Liver (tissue), 3 donors: ENCODE measurements around the gene RRP1.

Experiments used
- CTCF ChIP-seq: fragments of 150-350 bp; IDR thresholded peaks from 2 replicates; pipeline ENCODE4 v1.5.1; 2017; ENCODE audit warnings: improper control_type of control experiment, low read depth, low read length; ENCODE audit not compliant: missing input control
- GABPA ChIP-seq, 2 donors: IDR thresholded peaks in 1 of 2; conservative IDR thresholded peaks in 1 of 2; 2 replicates each; pipeline ENCODE4 v1.6.1; 2016; ENCODE audit warnings: antibody characterized with exemption in 2 of 2, mild to moderate bottlenecking in 1 of 2, moderate library complexity in 1 of 2
- JUND ChIP-seq, 2 donors: IDR thresholded peaks; 2 replicates each; pipeline ENCODE4 v1.6.1; 2016; ENCODE audit warnings: antibody characterized with exemption in 2 of 2
- MAX ChIP-seq: IDR thresholded peaks from 2 replicates; pipeline ENCODE4 v1.6.1; 2016; ENCODE audit warnings: antibody characterized with exemption
- RAD21 ChIP-seq, 2 donors: IDR thresholded peaks; 2 replicates each; pipeline ENCODE4 v1.6.1; 2016; ENCODE audit warnings: antibody characterized with exemption in 2 of 2, mild to moderate bottlenecking in 2 of 2
- REST ChIP-seq: IDR thresholded peaks from 2 replicates; pipeline ENCODE4 v1.6.1; 2016; ENCODE audit warnings: antibody characterized with exemption, mild to moderate bottlenecking
- RXRA ChIP-seq, 2 donors: IDR thresholded peaks; 2 replicates each; pipeline ENCODE4 v1.6.1; 2017 to 2018; ENCODE audit warnings: antibody characterized with exemption in 2 of 2, mild to moderate bottlenecking in 1 of 2
- TAF1 ChIP-seq: conservative IDR thresholded peaks from 2 replicates; pipeline ENCODE4 v1.6.1; 2016; ENCODE audit warnings: antibody characterized with exemption, mild to moderate bottlenecking
- ZBTB33 ChIP-seq: IDR thresholded peaks from 2 replicates; pipeline ENCODE4 v1.6.1; 2016; ENCODE audit warnings: antibody characterized with exemption
- donor health status: healthy.
- donor health status: healthy.

GRCh38 chr21:43800566-43800965 is 11.2 kb downstream of the RRP1 start:
- TF ChIP-seq CTCF (no peak), TAF1 (no peak), JUND (IDR thresholded peaks at IDR 0.05) (no peak), GABPA (IDR thresholded peaks at IDR 0.05 in 1 of 2, conservative IDR thresholded peaks at IDR 0.05 in 1 of 2) (no peak), ZBTB33 (no peak), RXRA (IDR thresholded peaks at IDR 0.05) (no peak), MAX (no peak), RAD21 (IDR thresholded peaks at IDR 0.05) (no peak), REST (no peak)
